ENCODE data around the gene ANGPTL7.

- TF ChIP-seq CTCF (IDR thresholded peaks at IDR 0.05; ENCODE audit: borderline replicate concordance, extremely low read depth, low read length, poor library complexity, severe bottlenecking), result no peak
- no peak for TF ChIP-seq EZH2 (IDR thresholded peaks at IDR 0.05; ENCODE audit: borderline replicate concordance, low read depth, low read length, severe bottlenecking)
Measured at GRCh38 chr1:11196945-11197344, 7.8 kb downstream of the ANGPTL7 start.
